ENCODE data around the gene TP53BP2.
"Not testable (repeated sequence)": the region's sequence is repeated elsewhere in the genome, so short reads cannot be mapped to it uniquely, and the experiment has no call there.

TP53BP2 gene

DNA sequence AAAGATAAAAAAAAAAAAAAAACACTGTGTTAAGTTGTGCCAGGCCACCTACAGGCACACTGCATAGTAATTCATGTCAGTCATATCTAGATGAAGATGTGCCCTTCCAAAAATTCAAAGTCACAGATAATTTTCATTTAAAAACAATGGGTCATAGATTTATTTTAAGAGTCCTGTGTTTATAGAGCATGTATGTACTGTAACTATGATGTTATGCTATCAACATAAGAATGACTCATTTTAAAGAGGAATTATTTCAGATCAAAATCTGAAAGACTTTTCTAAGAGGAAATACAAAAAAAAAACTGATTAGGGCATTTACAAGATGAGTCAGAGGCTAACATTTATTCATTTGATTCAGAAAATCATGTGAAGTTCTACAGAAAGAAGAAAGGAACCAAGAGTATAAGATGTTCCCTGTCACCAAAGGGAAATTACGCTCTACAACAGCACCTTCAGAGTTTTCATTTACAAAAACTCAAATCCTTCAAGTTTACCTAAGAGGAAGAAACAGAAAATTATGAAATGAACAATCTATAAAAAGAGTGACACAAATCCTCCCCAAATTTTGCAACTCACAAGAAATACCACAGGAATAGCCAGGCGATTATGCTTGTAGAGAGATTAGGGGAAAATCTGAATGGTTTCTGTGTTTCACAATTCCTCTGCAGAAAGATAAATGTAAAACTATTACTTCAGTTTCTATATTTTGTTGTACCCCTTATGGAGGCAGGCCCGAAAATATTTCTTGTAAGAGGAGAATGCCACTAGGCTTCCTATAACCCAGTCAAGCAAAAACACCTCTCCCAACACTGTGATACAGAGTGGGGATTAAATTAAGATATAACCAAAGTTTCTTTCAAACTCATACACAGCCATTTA, 13.8 kb downstream of the TP53BP2 start:
- DNase-seq (ENCODE audit: low spot score): peak; percentile 32

DNA sequence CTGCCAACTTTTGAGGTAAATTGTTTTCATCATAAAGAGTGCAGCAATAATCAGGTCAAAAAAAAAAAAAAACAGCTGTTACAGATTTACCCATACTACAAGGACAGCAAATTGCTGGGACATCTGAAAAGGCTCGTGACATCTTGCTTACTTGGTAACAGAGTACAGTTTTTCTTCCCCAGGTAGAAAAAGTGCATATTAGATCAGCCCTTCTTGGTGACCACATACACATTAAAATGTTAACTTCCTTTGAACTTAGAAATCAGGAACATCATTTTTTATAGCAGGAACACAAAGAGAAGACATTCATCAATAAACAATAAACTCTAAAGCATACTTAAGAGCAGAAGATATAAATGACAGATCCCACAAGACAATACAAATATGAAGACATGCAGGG, 16.1 kb downstream of the TP53BP2 start:
- DNase-seq (ENCODE audit: low spot score): no peak

DNA sequence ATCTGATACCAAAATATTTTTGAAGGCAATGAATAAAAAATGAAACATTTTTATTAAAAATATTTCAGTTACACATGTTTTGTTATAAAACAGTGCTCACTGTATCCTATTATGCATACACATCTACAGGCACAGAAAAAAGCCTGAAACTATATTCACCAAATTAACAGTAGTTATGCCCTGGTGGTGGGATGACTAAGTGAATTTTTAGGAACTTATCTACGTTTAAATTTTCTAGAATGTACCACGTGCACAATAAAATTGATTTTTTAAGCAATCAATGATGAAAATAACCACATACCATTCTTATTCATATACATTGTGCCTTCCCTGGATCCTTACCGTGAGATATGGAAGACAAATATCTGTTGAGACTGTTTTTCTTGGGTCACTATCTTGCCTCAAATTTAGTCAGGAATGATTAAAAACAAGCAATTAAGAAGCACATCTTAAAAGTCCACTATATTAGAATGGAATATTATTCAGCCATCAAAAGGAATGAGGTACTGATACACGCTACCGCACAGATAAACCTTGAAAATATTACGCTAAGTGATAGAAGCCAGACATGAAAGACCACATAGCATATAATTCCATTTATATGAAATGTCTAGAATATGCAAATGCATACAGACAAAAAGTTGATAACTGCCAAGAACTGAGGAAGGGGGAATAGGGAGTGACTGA, 17.4 kb downstream of the TP53BP2 start:
- no peak for DNase-seq (ENCODE audit: low spot score)

DNA sequence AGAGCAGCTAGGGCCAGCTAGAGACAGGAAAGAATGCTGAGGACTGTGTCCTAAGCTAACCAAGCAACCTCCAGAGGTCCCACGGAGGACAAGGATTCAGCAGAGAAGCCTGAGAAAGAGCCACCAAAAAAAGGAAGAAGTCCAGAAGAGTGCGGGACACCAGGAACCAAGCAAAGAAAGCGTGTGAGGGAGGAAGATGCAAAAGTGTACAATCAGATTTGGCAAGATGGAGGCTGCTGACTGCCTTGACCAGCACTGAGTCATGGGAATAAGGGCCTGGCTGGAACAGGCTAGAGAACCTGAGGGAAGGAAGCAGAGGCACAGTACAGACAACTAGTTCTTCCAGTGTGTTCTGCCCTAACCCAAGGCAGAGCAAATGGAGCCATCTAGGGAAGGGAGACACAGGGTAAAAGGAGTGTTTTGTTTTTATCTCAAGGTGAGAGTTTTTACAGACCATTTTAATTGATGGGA, 18.5 kb downstream of the TP53BP2 start:
- no peak for DNase-seq (ENCODE audit: low spot score)

DNA sequence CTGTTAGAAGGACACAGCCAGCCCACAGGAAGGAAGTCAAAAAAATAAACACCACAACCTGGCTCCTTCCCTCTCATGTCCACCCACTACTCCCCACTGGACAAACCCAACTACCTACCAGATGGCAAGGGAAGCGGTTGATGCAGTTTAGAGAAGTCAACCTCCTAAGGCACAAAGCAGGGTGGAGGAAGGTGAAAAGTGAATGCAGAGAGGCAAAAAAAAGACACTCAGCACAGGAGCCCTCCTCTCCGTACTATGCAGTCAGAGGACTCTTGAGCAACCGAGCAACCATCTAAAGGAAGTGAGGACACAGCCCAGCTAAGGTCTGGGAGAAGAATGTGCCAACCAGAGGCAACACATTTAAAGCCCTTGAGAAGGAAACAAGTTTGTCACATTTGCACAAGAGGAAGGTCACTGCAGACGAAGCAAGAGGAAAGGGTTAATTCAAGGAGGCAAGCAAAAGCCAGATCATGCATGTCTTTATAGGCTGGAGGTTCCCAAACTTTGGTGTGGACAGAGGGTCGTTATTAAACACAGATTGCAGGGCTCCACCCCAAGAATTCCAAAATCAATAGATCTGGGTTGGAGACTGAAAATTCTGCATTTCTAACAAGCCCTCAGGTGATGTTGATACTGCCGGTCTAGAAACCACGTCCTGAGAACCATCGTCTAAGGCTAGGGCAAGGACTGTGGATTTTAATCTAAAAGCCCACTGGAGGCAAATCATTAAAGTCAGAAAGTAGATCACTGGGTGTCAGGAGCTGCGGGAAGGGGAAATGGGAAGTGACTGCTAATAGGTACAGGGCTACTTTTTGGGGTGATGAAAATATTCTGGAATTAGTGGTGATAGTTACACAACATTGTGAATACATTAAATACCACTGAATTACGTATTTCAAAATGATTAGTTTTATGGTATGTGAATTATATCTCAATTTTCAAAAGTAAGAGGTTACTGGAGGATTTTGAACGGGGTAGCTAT, 19.7 kb downstream of the TP53BP2 start:
- DNase-seq (ENCODE audit: low spot score): no peak

DNA sequence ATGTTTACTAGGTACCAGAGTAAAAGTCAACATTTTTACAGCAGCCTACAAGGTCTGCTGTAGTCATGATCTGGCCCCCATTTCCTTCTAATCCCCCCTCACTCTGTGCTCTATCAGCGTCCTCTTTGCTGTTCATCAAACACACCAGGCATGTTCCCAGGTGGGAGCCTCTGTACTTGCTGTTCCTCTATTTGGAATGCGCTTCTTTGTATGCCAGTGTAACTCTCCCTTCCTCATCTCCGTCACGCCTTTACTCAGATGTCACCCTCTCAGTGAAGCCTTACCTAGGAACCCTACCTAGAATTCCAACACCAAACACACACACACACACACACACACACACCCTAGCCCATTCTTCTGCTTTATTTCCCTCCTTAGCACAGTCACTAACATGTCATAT, 21.0 kb downstream of the TP53BP2 start:
- no peak for DNase-seq (ENCODE audit: low spot score)

DNA sequence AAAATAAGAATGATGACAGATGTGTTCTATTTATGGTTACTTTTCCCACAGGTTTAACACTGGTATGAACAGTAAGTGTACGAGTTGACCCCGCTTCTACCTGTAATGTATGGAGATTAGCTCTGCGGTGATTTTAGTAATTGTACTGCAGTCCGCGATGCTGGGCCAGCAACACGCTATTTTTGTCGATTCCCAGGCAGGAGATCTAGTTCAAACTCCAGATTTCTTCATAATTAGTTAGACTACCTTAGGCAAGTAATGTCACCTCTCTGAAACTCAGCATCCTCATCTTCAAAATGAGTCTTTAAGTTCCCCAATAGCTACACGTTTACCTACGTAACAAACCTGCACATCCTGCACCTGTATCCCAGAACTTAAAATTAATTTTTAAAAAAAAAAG, 21.5 kb downstream of the TP53BP2 start:
- DNase-seq (ENCODE audit: low spot score): no peak

DNA sequence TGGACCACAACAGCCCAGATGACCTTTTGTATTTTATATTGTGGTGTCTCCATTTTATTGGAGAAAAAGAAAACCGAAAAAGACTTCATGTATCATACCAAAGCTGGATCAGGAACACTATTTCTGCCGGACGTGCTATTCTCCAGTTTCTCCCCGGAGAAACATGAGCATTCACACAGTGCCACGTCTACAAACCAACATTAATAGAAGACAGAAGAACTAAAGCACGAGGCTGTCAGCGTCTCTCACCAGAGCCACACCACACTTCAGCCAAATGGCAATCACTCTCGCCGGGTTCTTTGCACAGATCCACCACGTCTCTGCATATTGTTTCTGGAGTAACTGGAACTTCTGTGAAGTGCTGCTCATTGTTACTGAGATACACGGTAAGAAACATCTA, 24.8 kb downstream of the TP53BP2 start:
- no peak for DNase-seq (ENCODE audit: low spot score)

DNA sequence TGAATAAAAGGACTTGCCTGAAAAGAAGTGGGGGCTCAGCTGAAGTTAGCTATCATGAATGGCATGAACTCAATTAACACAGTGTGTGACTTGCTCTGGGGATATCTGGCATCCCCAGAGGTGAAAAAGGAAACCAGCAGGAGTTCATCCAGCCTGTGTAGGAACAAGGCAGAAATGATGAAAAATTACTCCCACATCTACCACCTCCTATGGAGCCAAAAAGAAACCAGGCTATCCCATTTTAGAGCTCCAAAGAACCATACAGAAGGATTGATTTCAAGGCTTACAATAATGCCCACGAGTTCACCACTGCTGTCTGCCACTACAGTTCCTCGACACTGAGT, 25.3 kb downstream of the TP53BP2 start:
- no peak for DNase-seq (ENCODE audit: low spot score)

DNA sequence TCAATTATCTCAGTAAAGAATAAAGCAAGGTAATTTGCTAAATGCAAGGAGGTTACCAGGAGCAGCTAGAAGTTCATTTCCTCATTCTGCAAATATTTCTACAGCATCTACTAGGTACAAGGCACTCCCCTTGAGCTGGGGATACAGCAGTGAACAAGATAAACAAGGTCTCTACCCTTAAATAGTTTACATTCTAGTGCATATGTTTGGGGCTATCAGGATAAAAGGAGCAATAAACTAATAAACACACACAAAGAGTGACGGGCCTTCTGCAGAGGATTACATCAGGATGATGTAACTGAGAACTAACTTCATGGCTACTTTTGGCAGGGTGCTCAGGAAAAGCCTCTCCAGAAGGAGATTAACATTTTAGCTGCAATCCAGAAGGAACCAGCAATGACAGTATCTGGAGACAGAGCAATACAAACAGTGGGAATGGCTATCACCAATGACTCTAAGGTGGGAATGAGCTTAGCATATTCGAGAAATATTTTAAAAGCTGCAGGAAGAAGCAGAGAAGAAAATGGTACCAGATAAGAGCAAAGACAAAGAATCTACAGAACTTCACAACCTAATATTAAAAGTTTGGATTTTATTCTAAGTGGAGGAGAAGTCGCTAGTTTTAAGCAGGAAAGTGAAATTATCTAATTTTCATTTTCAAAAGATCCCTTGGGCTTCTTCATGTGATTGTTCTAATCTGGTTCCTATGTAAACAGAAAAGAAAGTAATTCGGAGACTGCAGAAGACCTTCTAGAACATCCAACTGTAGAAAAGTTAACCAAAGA, 25.8 kb downstream of the TP53BP2 start:
- DNase-seq (ENCODE audit: low spot score): peak; percentile 32

DNA sequence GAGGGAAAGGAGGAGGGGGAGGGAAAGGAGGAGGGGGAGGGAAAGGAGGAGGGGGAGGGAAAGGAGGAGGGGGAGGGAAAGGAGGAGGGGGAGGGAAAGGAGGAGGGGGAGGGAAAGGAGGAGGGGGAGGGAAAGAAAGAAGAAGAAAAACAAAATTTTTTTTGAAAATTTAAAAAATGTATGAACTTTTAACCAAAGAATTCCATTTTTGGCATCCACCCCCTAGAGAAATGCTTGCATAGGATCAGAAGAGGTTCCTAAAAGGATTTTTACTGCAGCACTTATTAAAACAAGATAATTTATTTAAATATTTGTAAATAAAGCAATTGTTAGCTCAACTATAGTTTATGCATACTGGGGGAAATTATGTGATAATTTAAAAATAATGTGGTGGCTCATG, 28.5 kb downstream of the TP53BP2 start:
- DNase-seq (ENCODE audit: low spot score): not testable (repeated sequence)

DNA sequence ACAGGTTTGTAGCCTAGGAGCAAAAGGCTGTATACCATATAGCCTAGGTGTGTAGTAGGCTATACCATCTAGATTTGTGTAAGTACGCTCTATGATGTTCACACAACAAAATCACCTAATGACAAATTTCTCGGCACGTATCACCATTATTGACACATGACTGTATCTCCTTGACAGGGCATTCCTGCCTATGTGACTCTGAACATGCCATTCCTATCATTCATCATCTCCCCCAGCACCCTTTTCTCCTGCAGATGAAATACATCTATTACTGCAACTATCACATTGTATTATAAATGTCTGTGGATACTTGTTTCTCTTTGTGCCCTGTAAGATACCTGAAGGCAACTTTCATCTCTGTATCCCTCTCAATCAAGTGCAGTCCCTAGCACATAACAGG, 29.9 kb downstream of the TP53BP2 start:
- no peak for DNase-seq (ENCODE audit: low spot score)

DNA sequence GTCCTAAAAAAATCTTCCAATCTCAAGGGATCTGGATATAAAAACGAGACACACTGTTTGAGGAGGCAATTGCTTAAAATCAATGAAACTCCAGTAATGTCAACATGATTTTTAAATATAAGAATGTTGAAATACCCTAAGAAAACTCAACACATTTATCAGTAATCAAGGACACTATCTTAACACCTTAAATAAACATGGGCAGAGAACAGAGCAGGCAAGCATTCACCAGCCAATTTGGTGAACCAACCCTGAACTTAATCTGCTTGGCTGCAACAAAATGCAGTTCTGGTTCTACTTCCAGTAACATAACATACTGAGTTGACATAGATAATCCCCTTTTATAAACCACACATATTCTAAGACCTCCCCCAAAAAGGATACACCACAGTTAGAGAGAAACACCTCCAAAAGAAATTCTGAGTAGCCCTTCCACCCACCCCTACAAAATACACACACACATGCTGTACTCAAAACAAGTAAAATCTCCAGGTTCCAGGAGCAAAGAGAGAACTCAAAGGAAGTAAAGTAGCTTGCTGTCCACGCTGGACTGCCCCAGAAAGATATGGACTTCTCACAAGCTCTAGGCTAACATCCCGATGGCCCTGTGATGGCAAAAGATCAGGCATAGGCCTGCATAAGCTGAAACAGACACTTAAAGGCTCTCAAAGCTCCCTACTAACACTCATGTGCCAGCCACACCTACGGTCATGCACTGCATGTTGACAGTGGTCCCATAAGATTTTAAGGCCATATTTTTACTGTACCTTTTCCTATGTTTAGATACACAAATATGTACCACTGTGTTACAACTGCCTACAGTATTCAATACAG, 30.5 kb downstream of the TP53BP2 start:
- no peak for DNase-seq (ENCODE audit: low spot score)

DNA sequence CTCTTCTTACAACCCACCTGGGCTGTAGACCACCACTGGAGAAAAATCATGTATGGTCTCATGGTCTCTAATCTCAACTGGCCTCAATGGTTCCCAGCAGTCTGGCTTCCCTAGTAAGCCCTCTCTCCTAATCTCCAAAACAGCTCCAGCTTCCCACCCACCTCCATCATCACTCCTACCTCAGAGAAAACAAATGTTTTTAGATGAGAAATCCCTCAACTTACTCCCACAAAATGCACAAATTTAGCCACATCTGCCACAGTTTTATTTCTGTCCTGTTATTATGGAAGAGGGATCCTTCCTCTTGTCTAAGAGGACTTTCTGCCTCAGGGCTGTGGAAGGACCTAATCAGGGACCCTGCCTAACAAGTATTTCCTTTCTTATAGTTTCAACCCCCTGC, 32.1 kb downstream of the TP53BP2 start:
- no peak for DNase-seq (ENCODE audit: low spot score)

DNA sequence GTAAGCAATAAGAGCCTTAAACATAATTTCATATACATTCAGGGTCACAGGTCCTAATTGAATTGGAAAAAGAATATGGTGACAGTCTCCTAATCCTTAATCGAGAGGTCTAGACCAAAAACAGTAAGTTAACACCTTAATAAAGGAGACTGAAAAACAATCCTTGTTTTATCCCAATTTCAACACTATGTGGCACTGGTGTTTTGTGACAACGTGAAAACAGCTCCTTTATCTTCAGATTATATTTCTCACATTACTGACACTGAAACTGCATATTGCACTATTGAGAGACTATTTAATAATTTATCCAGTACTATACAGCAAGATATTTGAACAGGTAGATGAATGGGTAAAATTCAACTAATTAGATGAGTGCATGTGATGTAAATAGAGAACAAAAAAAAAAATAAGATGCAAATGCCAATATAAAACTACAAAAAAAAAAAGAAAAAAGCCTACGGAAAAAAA, 34.1 kb downstream of the TP53BP2 start:
- DNase-seq (ENCODE audit: low spot score): no peak

DNA sequence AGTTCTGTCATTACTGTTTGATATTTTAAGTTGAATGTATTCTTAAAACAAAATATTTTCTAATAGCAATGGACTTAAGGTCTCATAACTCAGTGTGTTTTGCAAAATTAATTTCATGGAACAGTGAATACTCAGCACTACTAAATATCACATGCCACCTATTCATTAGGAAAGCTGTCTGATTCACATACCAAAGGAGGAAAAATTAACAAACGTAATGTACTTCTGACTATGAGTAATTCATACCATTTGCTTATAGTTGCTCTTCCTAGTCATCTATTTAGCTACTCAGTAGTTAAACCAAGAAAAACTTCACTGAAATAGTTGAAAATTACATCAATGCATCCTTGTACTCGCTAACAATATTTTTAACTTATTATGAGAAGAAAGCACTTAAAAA, 35.2 kb downstream of the TP53BP2 start:
- DNase-seq (ENCODE audit: low spot score): no peak

DNA sequence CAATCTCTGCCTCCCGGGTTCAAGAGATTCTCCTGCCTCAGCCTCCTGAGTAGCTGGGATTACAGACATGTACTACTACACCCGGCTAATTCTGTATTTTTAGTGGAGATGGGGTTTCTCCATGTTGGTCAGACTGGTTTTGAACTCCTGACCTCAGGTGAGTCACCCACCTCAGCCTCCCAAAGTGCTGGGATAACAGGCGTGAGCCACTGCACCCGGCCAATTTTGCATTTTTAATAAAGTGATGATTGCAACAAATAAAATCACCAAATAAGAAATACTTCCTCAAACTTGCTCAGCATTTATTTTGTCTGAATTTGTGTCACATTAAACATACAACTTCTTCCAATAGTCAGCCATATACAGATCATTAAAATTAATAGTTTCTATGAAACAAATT, 35.8 kb downstream of the TP53BP2 start:
- not testable (repeated sequence) for DNase-seq (ENCODE audit: low spot score)

DNA sequence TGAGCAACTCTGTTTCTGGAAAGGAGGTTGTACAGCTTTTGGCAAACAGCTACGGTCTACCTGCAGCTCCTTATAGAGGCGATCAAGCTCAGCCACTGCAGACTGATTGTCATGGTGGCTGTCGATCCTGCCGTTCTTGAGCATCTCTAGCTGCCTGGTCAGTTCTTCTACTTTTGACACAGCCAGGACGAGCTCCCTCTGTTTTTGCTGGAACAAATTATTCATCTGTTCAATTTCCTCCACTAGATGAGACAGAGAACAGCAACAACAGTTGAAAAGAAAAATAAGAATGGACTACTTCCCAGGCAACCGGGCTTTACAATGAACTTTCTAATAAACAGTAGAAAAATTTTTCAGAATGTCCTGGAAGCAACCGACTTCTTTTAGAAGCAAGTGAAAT, 42.5 kb downstream of the TP53BP2 start:
- no peak for DNase-seq (ENCODE audit: low spot score)

DNA sequence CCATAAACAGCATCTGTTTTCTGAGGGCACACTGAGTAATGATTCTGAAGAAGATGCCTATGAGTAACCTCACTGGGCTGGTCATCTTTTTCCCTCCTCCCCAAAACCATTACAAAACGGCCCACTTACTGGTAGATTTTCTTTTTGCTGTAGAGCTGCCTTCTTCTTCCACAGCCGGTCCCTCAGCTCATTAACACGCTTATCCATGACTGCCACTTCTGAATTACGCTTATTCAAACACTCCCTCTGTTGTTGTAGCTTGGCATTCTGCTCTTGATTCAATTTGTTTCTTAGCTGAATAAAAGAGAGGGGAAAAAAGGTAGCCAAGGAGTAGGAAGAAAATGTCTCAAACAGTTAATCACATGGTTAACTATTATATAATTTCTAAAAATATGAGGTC, 43.1 kb downstream of the TP53BP2 start:
- DNase-seq (ENCODE audit: low spot score): no peak

DNA sequence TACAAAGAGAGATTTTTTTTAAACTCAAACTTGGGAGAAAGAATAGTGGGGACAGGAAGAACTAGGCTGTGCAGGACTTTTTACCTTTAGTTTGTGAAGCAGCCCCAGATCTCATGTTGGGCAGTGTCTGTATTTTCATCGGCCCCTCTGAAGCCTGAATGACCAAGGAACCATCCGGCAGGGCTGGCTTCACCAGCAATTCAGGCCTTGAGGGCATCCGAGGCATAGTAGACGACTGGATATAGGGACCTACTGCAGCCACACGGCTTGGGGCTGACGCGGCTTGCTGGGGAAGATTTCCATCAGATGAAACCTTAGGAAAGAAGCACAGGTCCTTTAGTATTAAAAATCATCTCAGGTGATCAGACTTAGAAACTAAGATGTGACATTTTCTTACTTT, 43.7 kb downstream of the TP53BP2 start:
- no peak for DNase-seq (ENCODE audit: low spot score)

DNA sequence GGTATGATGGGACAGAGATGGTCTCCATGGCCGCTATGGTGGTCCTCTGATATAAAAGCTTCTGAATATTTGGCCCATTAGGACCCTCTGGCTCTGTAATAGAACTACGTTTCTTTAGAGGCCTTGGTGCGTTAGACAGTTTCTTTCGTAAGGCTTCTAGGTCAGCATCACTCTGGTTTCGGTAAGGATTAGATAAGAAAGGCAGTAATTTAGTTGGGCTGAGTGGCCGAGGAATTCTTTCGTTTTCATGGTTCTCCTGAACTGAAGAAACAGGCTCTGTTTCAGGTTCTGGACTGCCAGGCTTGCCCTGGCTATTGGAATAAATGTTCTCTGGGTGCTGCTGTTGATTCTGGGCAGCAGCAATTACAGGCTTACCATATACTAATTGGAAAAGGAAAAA, 49.5 kb downstream of the TP53BP2 start:
- no peak for DNase-seq (ENCODE audit: low spot score)
